ENCODE results near the gene PHF20.
A peak's percentile ranks its signal among the peaks of the same experiment; 100 is the strongest.

Gene PHF20

DNA sequence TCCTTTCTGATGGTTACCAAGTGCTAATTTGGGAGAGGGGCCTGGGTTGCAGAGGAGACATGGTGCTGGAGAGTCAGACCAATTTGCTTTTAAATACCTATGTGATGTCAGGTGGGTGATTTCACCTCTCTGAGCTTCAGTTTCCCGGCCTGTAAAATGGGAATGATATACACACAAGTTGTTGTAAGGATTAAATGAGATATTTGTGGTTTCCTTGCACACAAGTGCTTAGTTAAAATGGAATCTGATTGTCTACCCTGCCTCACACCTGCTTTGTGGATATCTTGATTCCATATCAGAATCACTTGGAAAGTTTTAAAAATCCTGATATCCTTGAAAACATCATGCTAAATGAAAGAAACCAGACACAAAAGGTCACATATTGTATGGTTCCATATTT lies 138.0 kb downstream of the PHF20 start:
- Histone ChIP-seq H4K91ac (ENCODE audit: low read depth, low read length) (no peak overlapping the region), H3K79me2 (ENCODE audit: control insufficient read depth, insufficient read depth, low read length, poor library complexity) (no peaks in the 10 kb centered on the region), H4K8ac (ENCODE audit: low read depth, low read length) (no peak overlapping the region), H3K36me3 (ENCODE audit: control insufficient read depth in 1 of 2, insufficient read depth in 2 of 2, low read length in 2 of 2) (peaks cover 9 to 10% of the 10 kb centered on the region in 2 experiments), H3K4ac (ENCODE audit: low read depth, low read length) (no peak overlapping the region), H2BK12ac (ENCODE audit: low read length) (no peak overlapping the region), H3K27ac (ENCODE audit: low read depth, low read length) (no peak overlapping the region), H2BK5ac (ENCODE audit: low read depth, low read length, poor library complexity) (no peak overlapping the region), H3K4me2 (ENCODE audit: low read length) (no peak overlapping the region), H3K4me1 (ENCODE audit: control insufficient read depth in 1 of 2, insufficient read depth in 2 of 2, low read length in 2 of 2) (peaks cover 0 to 3% of the 10 kb centered on the region in 2 experiments), H2AFZ (ENCODE audit: insufficient read depth, low read length, poor library complexity) (no peak overlapping the region), H2AK5ac (ENCODE audit: low read length) (no peak overlapping the region), H4K12ac (ENCODE audit: low read depth, low read length) (no peak overlapping the region), H3K18ac (ENCODE audit: low read length) (no peak overlapping the region), H3K4me3 (ENCODE audit: low read depth, low read length) (no peak overlapping the region), H3K9ac (ENCODE audit: low read length) (no peak overlapping the region), H3K79me1 (ENCODE audit: low read length) (no peaks in the 10 kb centered on the region), H3K27me3 (ENCODE audit: insufficient read depth, low read length) (no peaks in the 10 kb centered on the region), H3K14ac (ENCODE audit: low read length) (no peak overlapping the region), H3K9me3 (ENCODE audit: insufficient read depth, low read depth, low read length) (no peaks in the 10 kb centered on the region), H3K23ac (ENCODE audit: low read length) (no peak overlapping the region), H2BK120ac (ENCODE audit: insufficient read depth, low read length, poor library complexity) (no peak overlapping the region)
- WGBS (ENCODE audit: extremely low coverage, insufficient coverage, insufficient read length) = no CpG with 5 or more reads among the region's 1 CpG
- no peak for DNase-seq

DNA sequence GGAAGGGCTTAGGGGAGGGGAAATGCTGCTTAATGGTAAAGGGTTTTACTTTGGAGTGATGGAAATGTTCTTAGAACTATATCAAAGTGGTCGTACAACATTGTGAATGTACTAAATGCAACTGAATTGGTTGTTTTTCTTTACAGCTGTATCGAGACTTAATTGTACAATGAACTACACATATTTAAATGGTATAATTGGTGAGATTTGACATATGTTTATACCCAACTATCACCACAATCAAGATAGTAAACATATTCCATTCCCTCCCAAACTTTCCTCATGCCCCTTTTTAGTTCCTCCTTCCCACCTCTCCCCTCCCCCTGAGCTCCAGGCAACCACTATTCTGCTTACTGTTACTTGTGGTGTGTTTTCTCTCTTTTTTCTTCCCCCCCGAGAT lies 138.4 kb downstream of the PHF20 start:
- H4K12ac ChIP-seq (ENCODE audit: low read depth, low read length) = no peak overlapping the region
- peaks cover 9 to 12% of the 10 kb centered on the region in 2 experiments for H3K36me3 ChIP-seq (ENCODE audit: control insufficient read depth in 1 of 2, insufficient read depth in 2 of 2, low read length in 2 of 2)
- no peak overlapping the region for H2BK120ac ChIP-seq (ENCODE audit: insufficient read depth, low read length, poor library complexity)
- no peak overlapping the region for H3K23ac ChIP-seq (ENCODE audit: low read length)
- H3K27ac ChIP-seq (ENCODE audit: low read depth, low read length) = no peak overlapping the region
- no peak overlapping the region for H3K4me3 ChIP-seq (ENCODE audit: low read depth, low read length)
- no peak overlapping the region for H2BK12ac ChIP-seq (ENCODE audit: low read length)
- H3K14ac ChIP-seq (ENCODE audit: low read length) = no peak overlapping the region
- H3K9ac ChIP-seq (ENCODE audit: low read length) = no peak overlapping the region
- H3K4me2 ChIP-seq (ENCODE audit: low read length) = no peak overlapping the region
- H3K27me3 ChIP-seq (ENCODE audit: insufficient read depth, low read length) = no peaks in the 10 kb centered on the region
- H4K8ac ChIP-seq (ENCODE audit: low read depth, low read length) = no peak overlapping the region
- no peak overlapping the region for H2AK5ac ChIP-seq (ENCODE audit: low read length)
- H4K91ac ChIP-seq (ENCODE audit: low read depth, low read length) = no peak overlapping the region
- WGBS (ENCODE audit: extremely low coverage, insufficient coverage, insufficient read length) = no CpG with 5 or more reads among the region's 3 CpGs
- H3K18ac ChIP-seq (ENCODE audit: low read length) = no peak overlapping the region
- no peak overlapping the region for H2BK5ac ChIP-seq (ENCODE audit: low read depth, low read length, poor library complexity)
- no peaks in the 10 kb centered on the region for H3K79me2 ChIP-seq (ENCODE audit: control insufficient read depth, insufficient read depth, low read length, poor library complexity)
- DNase-seq = no peak
- H3K4ac ChIP-seq (ENCODE audit: low read depth, low read length) = no peak overlapping the region
- H2AFZ ChIP-seq (ENCODE audit: insufficient read depth, low read length, poor library complexity) = no peak overlapping the region
- H3K79me1 ChIP-seq (ENCODE audit: low read length) = no peaks in the 10 kb centered on the region
- peaks cover 0 to 3% of the 10 kb centered on the region in 2 experiments for H3K4me1 ChIP-seq (ENCODE audit: control insufficient read depth in 1 of 2, insufficient read depth in 2 of 2, low read length in 2 of 2)
- no peaks in the 10 kb centered on the region for H3K9me3 ChIP-seq (ENCODE audit: insufficient read depth, low read depth, low read length)

DNA sequence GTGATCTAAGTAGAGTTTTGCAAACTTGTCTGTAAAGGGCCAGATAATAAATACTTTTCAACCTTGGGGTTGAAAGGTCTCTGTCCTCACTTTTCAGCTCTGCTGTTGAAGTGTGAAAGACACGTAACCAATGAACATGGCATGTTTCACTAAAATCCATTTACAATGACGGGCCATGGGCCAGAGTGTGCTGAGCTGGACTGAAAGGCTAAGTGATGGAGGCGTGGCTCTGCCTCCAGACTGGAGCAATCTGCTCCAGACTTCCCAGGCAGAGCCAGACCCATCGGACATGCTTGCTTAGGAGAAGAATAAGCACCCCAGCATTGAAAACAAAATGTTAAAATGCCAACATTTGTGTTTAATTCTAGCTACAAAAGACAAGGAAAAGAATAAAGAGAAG lies 141.1 kb downstream of the PHF20 start:
- H3K23ac ChIP-seq (ENCODE audit: low read length) = no peak overlapping the region
- H2AFZ ChIP-seq (ENCODE audit: insufficient read depth, low read length, poor library complexity) = no peak overlapping the region
- H3K27me3 ChIP-seq (ENCODE audit: insufficient read depth, low read length) = no peaks in the 10 kb centered on the region
- no peak overlapping the region for H2AK5ac ChIP-seq (ENCODE audit: low read length)
- no peak overlapping the region for H3K9ac ChIP-seq (ENCODE audit: low read length)
- no peak overlapping the region for H4K8ac ChIP-seq (ENCODE audit: low read depth, low read length)
- no CpG with 5 or more reads among the region's 4 CpGs for WGBS (ENCODE audit: extremely low coverage, insufficient coverage, insufficient read length)
- H3K14ac ChIP-seq (ENCODE audit: low read length) = no peak overlapping the region
- H4K12ac ChIP-seq (ENCODE audit: low read depth, low read length) = no peak overlapping the region
- no peak overlapping the region for H2BK12ac ChIP-seq (ENCODE audit: low read length)
- H3K79me2 ChIP-seq (ENCODE audit: control insufficient read depth, insufficient read depth, low read length, poor library complexity) = no peaks in the 10 kb centered on the region
- no peak overlapping the region for H3K4me3 ChIP-seq (ENCODE audit: low read depth, low read length)
- H3K27ac ChIP-seq (ENCODE audit: low read depth, low read length) = no peak overlapping the region
- no peaks in the 10 kb centered on the region for H3K79me1 ChIP-seq (ENCODE audit: low read length)
- no peak overlapping the region for H4K91ac ChIP-seq (ENCODE audit: low read depth, low read length)
- H3K9me3 ChIP-seq (ENCODE audit: insufficient read depth, low read depth, low read length) = no peaks in the 10 kb centered on the region
- no peak for DNase-seq
- H2BK5ac ChIP-seq (ENCODE audit: low read depth, low read length, poor library complexity) = no peak overlapping the region
- H3K4ac ChIP-seq (ENCODE audit: low read depth, low read length) = no peak overlapping the region
- H2BK120ac ChIP-seq (ENCODE audit: insufficient read depth, low read length, poor library complexity) = no peak overlapping the region
- no peak overlapping the region for H3K18ac ChIP-seq (ENCODE audit: low read length)
- H3K36me3 ChIP-seq (ENCODE audit: control insufficient read depth in 1 of 2, insufficient read depth in 2 of 2, low read length in 2 of 2) = peaks cover 14 to 23% of the 10 kb centered on the region in 2 experiments
- H3K4me1 ChIP-seq (ENCODE audit: control insufficient read depth in 1 of 2, insufficient read depth in 2 of 2, low read length in 2 of 2) = no peaks in the 10 kb centered on the region
- H3K4me2 ChIP-seq (ENCODE audit: low read length) = no peak overlapping the region

DNA sequence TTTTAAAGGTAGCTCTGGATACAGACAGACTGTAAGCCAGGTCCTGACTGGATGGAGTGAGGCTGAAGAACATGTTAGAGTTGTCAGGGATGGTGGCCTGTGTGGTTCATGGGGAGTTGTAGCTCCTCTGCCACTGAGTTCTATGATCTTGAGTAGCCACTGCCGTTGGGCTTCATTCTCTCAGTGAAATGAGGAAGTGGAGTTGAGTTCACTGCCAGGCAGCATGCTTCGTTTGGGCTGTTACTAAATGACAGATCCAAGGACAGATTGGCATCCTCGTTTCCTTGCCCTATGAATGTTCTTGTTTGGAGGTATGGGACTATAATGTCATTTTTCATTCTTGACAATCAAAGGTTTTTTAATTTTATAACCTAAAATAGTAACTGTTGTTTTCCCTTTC lies 145.3 kb downstream of the PHF20 start:
- Histone ChIP-seq H3K9me3 (ENCODE audit: insufficient read depth, low read depth, low read length) (no peaks in the 10 kb centered on the region), H3K27ac (ENCODE audit: low read depth, low read length) (no peak overlapping the region), H4K12ac (ENCODE audit: low read depth, low read length) (no peak overlapping the region), H3K4me1 (ENCODE audit: control insufficient read depth in 1 of 2, insufficient read depth in 2 of 2, low read length in 2 of 2) (no peaks in the 10 kb centered on the region), H2BK12ac (ENCODE audit: low read length) (no peak overlapping the region), H3K14ac (ENCODE audit: low read length) (no peak overlapping the region), H3K36me3 (ENCODE audit: control insufficient read depth in 1 of 2, insufficient read depth in 2 of 2, low read length in 2 of 2) (peaks cover 21 to 34% of the 10 kb centered on the region in 2 experiments), H3K79me1 (ENCODE audit: low read length) (no peaks in the 10 kb centered on the region), H3K4ac (ENCODE audit: low read depth, low read length) (no peak overlapping the region), H2AK5ac (ENCODE audit: low read length) (no peak overlapping the region), H2BK120ac (ENCODE audit: insufficient read depth, low read length, poor library complexity) (no peak overlapping the region), H4K8ac (ENCODE audit: low read depth, low read length) (no peak overlapping the region), H3K23ac (ENCODE audit: low read length) (no peak overlapping the region), H4K91ac (ENCODE audit: low read depth, low read length) (no peak overlapping the region), H2BK5ac (ENCODE audit: low read depth, low read length, poor library complexity) (no peak overlapping the region), H3K79me2 (ENCODE audit: control insufficient read depth, insufficient read depth, low read length, poor library complexity) (no peaks in the 10 kb centered on the region), H3K18ac (ENCODE audit: low read length) (no peak overlapping the region), H3K4me3 (ENCODE audit: low read depth, low read length) (no peak overlapping the region), H3K9ac (ENCODE audit: low read length) (no peak overlapping the region), H3K27me3 (ENCODE audit: insufficient read depth, low read length) (no peaks in the 10 kb centered on the region), H2AFZ (ENCODE audit: insufficient read depth, low read length, poor library complexity) (no peak overlapping the region), H3K4me2 (ENCODE audit: low read length) (no peak overlapping the region)
- WGBS (ENCODE audit: extremely low coverage, insufficient coverage, insufficient read length) = no CpG with 5 or more reads among the region's 3 CpGs
- peak in 1 of 2 donors; percentile 14 for DNase-seq
